ENCODE measurements around the gene AMOT.

GRCh38 chrX:112830540-112830939, 10.1 kb downstream of the AMOT start:
- TF ChIP-seq POLR2A (IDR thresholded peaks at IDR 0.05; ENCODE audit: low read length) (no peak), GATA1 (IDR thresholded peaks at IDR 0.05; ENCODE audit: low read depth, low read length) (no peak)
